Measurements from ENCODE around the gene MRPL51. TPM values are rescaled to one million over a fixed set of nuclear protein-coding genes. Genes with fewer than 3 reads are reported as not detected.

Gene MRPL51
- total and polyA plus RNA-seq, 2 experiments from 2014 or later: 57.4 to 231 TPM

DNA sequence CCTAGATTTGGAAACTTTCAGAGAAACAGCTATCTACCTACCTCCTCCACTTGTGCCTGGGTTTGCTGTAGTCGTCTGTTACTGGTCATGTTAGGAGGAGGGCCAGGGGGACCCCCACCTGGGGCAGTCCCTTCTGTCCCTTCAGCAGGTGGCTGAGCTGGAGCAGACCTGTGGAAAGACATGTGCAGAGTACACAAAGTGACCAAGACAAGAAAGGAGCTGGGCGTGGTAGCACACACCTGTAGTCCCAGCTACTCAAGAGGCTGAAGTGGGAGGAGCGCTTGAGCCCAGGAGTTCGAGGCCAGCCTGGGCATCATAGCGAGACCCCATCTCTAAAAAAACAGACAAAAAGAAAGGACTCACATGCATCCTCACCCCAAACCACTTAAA, 26.9 kb downstream of the MRPL51 start:
- no peak for DNase-seq (ENCODE audit: low spot score)
- WGBS (ENCODE audit: low lambda C conversion rate, missing lambda C conversion rate): 93% methylated on average over 5 of the region's 5 CpGs
- Histone ChIP-seq H3K27ac (no peak overlapping the region), H3K36me3 (replicated peaks; ENCODE audit: insufficient read depth, low read depth) (no peaks in the 10 kb centered on the region), H3K9me2 (replicated peaks; ENCODE audit: insufficient read depth) (no peaks in the 10 kb centered on the region), H4K20me1 (ENCODE audit: insufficient read depth, poor library complexity, severe bottlenecking) (no peaks in the 10 kb centered on the region), H3K9me3 (ENCODE audit: low read depth) (no peaks in the 10 kb centered on the region), H3K27me3 (no peaks in the 10 kb centered on the region), H3K4me1 (ENCODE audit: insufficient read depth) (peaks cover 7% of the 10 kb centered on the region), H3K4me3 (no peak overlapping the region), H2AFZ (no peak overlapping the region), H3K4me2 (no peak overlapping the region), H3K79me2 (peaks cover 13% of the 10 kb centered on the region)
- TF ChIP-seq EZH2 (IDR thresholded peaks at IDR 0.05; ENCODE audit: borderline replicate concordance) (no peak), EZH2phosphoT487 (IDR thresholded peaks at IDR 0.05; ENCODE audit: low read depth, severe bottlenecking, unreplicated experiment) (no peak)
- TF ChIP-seq, protein P1, sequence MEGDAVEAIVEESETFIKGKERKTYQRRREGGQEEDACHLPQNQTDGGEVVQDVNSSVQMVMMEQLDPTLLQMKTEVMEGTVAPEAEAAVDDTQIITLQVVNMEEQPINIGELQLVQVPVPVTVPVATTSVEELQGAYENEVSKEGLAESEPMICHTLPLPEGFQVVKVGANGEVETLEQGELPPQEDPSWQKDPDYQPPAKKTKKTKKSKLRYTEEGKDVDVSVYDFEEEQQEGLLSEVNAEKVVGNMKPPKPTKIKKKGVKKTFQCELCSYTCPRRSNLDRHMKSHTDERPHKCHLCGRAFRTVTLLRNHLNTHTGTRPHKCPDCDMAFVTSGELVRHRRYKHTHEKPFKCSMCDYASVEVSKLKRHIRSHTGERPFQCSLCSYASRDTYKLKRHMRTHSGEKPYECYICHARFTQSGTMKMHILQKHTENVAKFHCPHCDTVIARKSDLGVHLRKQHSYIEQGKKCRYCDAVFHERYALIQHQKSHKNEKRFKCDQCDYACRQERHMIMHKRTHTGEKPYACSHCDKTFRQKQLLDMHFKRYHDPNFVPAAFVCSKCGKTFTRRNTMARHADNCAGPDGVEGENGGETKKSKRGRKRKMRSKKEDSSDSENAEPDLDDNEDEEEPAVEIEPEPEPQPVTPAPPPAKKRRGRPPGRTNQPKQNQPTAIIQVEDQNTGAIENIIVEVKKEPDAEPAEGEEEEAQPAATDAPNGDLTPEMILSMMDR (IDR thresholded peaks at IDR 0.05; ENCODE audit: poor library complexity): no peak

DNA sequence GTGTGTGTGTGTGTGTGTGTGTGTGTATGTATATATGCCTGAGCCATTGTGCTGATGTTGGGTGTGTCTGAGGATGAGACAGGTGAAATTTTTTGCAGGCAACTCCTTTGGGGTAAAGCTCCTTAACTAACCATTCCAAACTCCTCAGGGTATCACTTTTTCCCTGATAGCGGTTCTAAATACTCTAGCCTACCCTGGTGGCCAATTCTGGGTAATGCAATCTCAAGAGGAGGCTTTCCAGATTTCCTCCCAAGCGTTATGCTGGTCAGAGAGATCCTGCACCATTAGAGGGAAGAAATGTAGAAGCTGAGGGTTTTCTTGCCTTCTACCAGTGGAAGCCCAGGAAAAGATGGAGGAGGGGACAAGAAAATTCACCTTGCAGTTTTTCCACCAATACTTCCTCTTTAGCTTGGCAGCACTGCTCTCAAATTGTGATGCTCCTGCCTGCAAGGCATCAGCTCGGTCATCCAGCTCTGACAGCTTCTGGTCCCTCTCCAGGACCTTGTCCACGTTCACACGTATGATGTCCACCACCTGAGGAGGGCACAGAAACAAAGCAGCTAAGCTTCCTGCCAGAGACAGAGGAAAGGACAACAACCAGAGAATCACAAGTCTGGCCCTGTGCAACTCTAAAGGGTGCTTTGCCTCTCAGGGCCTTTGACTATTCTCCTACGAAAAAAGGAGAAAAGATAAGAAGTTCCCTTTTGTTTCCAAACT, 27.4 kb downstream of the MRPL51 start:
- peaks cover 7% of the 10 kb centered on the region for H3K4me1 ChIP-seq (ENCODE audit: insufficient read depth)
- H4K20me1 ChIP-seq (ENCODE audit: insufficient read depth, poor library complexity, severe bottlenecking): no peaks in the 10 kb centered on the region
- no peak overlapping the region for H2AFZ ChIP-seq
- no peak overlapping the region for H3K4me2 ChIP-seq
- TF ChIP-seq, protein P1 (IDR thresholded peaks at IDR 0.05; ENCODE audit: poor library complexity): peak; percentile 79
- TF ChIP-seq EZH2 (IDR thresholded peaks at IDR 0.05; ENCODE audit: borderline replicate concordance) (no peak), EZH2phosphoT487 (IDR thresholded peaks at IDR 0.05; ENCODE audit: low read depth, severe bottlenecking, unreplicated experiment) (no peak)
- no peaks in the 10 kb centered on the region for H3K36me3 ChIP-seq (replicated peaks; ENCODE audit: insufficient read depth, low read depth)
- H3K9me3 ChIP-seq (ENCODE audit: low read depth): no peaks in the 10 kb centered on the region
- no peak overlapping the region for H3K4me3 ChIP-seq
- H3K79me2 ChIP-seq: peaks cover 13% of the 10 kb centered on the region
- H3K27me3 ChIP-seq: no peaks in the 10 kb centered on the region
- H3K9me2 ChIP-seq (replicated peaks; ENCODE audit: insufficient read depth): no peaks in the 10 kb centered on the region
- peak; percentile 82 for DNase-seq (ENCODE audit: low spot score)
- WGBS (ENCODE audit: low lambda C conversion rate, missing lambda C conversion rate): 52% methylated on average over 6 of the region's 6 CpGs
- no peak overlapping the region for H3K27ac ChIP-seq

DNA sequence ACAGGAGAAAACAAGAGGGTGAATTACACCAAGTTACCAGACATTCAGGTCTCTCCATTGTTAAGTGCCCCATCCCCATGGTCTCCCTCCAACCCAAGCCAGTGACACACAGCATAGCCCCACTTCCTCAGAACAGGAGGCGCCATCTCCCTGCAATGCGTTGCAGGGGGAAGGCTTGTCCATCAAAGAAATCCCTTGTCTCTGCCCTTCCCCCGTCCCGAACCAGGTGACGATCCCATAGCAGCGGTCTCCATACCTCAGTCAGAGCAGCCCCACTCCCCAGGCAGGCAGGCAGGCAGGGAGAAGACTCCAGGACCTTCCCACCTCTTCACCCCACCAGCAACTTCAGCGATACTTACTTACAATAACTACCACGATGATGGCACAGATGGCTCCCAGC, 28.5 kb downstream of the MRPL51 start:
- H3K27ac ChIP-seq: no peak overlapping the region
- no peak for DNase-seq (ENCODE audit: low spot score)
- H3K4me1 ChIP-seq (ENCODE audit: insufficient read depth): peaks cover 2% of the 10 kb centered on the region

More for the DNA sequence above, 28.5 kb downstream of the MRPL51 start:
- no peak for TF ChIP-seq EZH2phosphoT487 (IDR thresholded peaks at IDR 0.05; ENCODE audit: low read depth, severe bottlenecking, unreplicated experiment)
- TF ChIP-seq, protein P1 (IDR thresholded peaks at IDR 0.05; ENCODE audit: poor library complexity): no peak
- TF ChIP-seq EZH2 (IDR thresholded peaks at IDR 0.05; ENCODE audit: borderline replicate concordance): no peak
- Histone ChIP-seq H3K79me2 (peaks cover 9% of the 10 kb centered on the region), H3K27me3 (no peaks in the 10 kb centered on the region), H2AFZ (no peak overlapping the region), H3K4me3 (no peak overlapping the region), H3K4me2 (no peak overlapping the region), H4K20me1 (ENCODE audit: insufficient read depth, poor library complexity, severe bottlenecking) (no peaks in the 10 kb centered on the region), H3K36me3 (replicated peaks; ENCODE audit: insufficient read depth, low read depth) (no peaks in the 10 kb centered on the region), H3K9me2 (replicated peaks; ENCODE audit: insufficient read depth) (no peaks in the 10 kb centered on the region), H3K9me3 (ENCODE audit: low read depth) (no peaks in the 10 kb centered on the region)
- 85% methylated on average over 8 of the region's 8 CpGs for WGBS (ENCODE audit: low lambda C conversion rate, missing lambda C conversion rate)
